ENCODE data around the gene BCAP29. TPM values are rescaled to one million over a fixed set of nuclear protein-coding genes. Genes with fewer than 3 reads are reported as not detected.
A peak's percentile ranks its signal among the peaks of the same experiment; 100 is the strongest.
"Not testable (repeated sequence)": the region's sequence is repeated elsewhere in the genome, so short reads cannot be mapped to it uniquely, and the experiment has no call there.

BCAP29 gene
- 114 TPM for total RNA-seq
- long read RNA-seq, full-length matches to known transcripts, result 168 of 192 reads
- long read RNA-seq, partial matches to known transcripts, result 8 of 192 reads
- long read RNA-seq, other reads (novel, unspliced or antisense), result 16 of 192 reads

DNA sequence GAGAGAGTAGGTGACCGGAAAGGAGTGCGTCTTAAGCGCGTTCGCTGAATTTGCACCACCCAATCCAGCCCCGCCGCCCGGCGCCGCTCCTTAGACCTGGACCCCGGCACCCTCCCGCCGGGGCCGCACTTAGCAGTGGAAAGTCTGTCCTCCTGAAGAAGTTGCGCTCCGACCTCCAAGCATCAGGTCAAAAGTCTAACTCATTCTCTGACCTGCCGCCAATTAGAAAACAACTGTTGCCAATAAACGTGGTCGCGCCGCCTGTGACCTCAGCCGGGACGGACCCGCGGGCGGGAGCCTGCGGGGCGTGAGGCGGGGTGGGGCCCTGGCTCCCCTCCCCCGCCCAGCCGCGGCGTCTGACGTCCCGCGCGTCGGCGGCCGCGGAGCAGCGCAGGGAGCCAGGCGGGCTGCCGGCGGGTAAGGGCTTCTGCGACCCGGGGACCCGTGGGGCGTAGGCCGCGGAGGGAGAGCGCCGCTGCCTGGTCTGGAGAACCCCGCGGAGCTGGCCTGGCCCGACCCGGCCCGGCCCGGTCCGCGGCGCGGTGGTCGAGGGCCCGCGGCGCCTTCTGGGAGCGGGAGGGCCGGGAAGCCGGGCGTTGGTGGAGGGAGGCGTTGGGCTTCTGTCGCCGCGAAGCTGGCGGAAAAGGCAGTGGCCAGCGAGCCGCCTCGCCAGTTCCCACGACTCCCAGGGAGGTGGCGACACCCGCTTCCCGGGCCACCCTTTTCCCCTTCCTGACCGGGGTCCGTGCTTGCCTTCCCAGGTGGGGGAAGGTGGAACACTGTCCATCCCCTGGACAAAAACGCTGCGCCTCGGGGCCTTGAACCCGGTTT, at the start of gene BCAP29:
Gene BCAP29 (plus strand): TSS at position 362 of the 831 bp plus-strand sequence. CDS start 527 bp downstream, outside the sequence.
- DNase-seq (peak; percentile 89), ATAC-seq (peak; percentile 97)
- intact Hi-C loops (cut with micrococcal nuclease), result no loop called here

- intact Hi-C loops (cut with micrococcal nuclease), result no loop called here
- no peak for DNase-seq
- ATAC-seq, result no peak
Measured at GRCh38 chr7:107530751-107531150, 49.3 kb upstream of the BCAP29 start.

- ATAC-seq (no peak), DNase-seq (no peak)
- intact Hi-C loops (cut with micrococcal nuclease), result no loop called here
Measured at GRCh38 chr7:107534139-107534538, 45.9 kb upstream of the BCAP29 start.

DNA sequence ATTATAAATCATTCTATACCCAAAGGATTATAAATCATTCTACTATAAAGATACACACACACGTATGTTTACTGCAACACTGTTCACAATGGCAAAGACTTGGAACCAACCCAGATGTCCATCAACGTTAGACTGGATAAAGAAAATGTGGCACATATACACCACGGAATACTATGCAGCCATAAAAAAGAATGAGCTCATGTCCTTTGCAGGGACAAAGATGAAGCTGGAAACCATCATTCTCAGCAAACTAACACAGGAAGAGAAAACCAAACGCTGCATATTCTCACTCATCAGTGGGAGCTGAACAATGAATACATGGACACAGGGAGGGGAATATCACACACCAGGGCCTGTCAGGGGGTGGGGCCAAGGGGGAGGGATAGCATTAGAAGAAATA, 42.8 kb upstream of the BCAP29 start:
- ATAC-seq; intact Hi-C loops (cut with micrococcal nuclease); DNase-seq: not testable (repeated sequence)

- DNase-seq (no peak), ATAC-seq (no peak)
- intact Hi-C loops (cut with micrococcal nuclease), result no loop called here
Measured at GRCh38 chr7:107538001-107538400, 42.0 kb upstream of the BCAP29 start.

GRCh38 chr7:107543338-107543993, 36.6 kb upstream of the BCAP29 start:
- ATAC-seq (no peak), DNase-seq (no peak)
- intact Hi-C loops (cut with micrococcal nuclease), result no loop called here

DNA sequence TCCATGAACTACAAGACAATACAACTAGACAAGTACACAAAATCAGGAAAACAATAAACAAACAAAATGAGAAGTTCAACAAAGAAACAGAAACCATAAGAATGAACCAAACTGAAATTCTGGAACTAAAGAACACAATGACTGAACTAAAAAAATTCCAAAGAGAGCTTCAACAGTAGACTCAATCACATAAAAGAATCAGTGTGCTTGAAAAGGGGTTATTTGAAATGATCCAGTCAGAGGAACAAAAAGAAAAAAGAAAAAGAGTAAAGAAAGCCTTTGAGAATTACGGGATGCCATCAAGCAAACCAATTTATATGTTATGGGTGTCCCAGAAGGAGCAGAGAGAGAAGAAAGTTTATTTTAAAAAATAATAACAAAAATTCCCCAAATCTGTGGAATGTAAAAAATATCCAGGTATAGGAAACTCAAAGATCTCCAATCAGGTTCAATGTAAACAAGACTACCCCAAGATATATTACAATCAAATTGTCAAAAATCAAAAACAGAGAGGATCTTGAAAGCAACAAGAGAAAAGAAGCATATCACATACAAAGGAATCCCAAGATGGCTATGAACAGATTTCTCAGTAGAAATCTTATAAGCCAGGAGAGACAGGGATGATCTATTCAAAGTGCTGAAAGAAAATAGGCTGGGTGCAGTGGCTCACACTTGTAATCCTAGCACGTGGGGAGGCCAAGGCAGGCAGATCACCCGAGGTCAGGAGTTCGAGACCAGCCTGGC, 35.0 kb upstream of the BCAP29 start:
- intact Hi-C loops (cut with micrococcal nuclease), result no loop called here
- ATAC-seq, result no peak
- DNase-seq, result no peak

GRCh38 chr7:107551936-107552335, 28.1 kb upstream of the BCAP29 start:
- ATAC-seq (no peak), DNase-seq (no peak)
- intact Hi-C loops (cut with micrococcal nuclease), result no loop called here

DNA sequence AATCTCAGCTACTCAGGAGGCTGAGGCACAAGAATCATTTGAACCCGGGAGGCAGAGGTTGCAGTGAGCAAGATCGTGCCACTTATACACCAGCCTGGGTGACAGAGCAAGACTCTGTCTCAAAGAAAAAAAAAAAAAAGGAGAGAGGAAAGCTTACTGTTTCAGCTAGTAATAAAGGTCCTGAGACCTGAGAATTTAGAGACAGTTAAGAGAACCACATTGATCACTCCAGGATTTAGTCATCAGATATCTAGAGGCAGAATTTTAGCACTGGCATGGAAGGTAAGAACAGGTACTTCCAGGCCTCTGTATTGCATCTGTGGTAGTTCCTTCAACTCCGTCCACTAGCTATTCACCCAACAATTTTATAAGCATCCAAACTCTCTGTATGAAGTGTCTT, 24.2 kb upstream of the BCAP29 start:
- intact Hi-C loops (cut with micrococcal nuclease), result no loop called here
- ATAC-seq, result no peak
- DNase-seq, result no peak

DNA sequence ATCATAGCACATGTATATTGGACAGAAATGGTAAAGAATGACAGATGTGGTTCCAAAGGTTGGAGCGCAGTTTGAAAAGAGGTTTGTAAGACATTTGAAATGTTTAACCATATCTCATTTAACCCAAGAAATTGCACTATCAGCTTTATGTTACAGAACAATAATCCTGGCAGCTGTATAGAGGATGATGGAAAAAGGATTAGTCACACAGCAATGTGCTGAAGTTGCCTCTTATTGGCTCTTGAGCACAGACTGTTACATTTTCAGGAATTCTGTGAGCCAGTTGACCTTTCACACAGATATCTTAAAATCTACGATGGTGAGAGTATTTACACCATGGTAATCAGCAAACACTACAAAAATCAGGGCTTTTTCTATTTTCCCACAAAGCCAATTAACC, 20.2 kb upstream of the BCAP29 start:
- intact Hi-C loops (cut with micrococcal nuclease), result no loop called here
- DNase-seq (no peak), ATAC-seq (no peak)

- no peak for ATAC-seq
- no peak for DNase-seq
- intact Hi-C loops (cut with micrococcal nuclease), result no loop called here
Measured at GRCh38 chr7:107560898-107561516, 19.0 kb upstream of the BCAP29 start.

GRCh38 chr7:107563081-107563774, 16.8 kb upstream of the BCAP29 start:
- intact Hi-C loops (cut with micrococcal nuclease), result no loop called here
- DNase-seq (no peak), ATAC-seq (peak; percentile 75)

- intact Hi-C loops (cut with micrococcal nuclease), result no loop called here
- DNase-seq, result peak; percentile 90
- ATAC-seq, result peak; percentile 97
Measured at GRCh38 chr7:107563775-107564552, 16.1 kb upstream of the BCAP29 start, which contains the start of the genes COG5 and DUS4L. Gene COG5 (minus strand): TSS chr7:107563920. CDS start chr7:107563896, 24 bp downstream. Gene DUS4L (plus strand): TSS chr7:107563971. CDS start chr7:107567071, 3,100 bp downstream.

DNA sequence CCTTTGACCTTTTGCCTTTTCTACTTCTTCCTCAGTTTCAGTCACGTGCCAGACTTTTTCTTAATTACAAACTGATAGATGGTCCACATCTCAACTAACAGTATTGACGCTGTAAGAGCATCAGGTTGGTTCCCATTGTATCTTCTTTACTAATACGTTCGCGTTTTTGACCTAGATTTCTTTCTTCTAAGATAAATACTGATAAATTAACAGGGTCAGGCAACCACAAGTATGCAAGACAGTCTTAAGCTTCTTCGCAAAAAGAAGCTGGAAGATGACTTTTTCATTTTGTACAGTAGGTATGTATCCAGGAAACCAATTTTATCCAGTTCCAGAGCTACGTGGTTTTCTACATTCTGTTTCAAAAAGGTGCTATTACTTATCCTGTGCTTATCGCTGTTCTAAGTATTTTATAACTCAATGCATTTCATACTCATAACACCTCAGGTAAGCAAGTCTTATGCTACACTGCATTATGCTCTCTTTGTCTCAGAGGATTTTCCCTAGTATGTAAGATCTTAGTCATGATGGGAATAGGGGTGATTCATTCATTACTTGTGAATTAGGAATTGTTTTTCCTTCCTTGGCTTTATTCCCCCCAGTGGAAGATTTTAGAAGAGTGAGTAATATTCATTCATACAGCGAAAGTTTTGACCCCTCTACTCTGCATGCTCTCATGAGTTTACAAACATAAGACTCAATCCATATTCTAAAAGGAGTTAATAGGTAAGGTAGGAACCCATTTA, 15.3 kb upstream of the BCAP29 start:
- intact Hi-C loops (cut with micrococcal nuclease), result no loop called here
- no peak for ATAC-seq
- no peak for DNase-seq

DNA sequence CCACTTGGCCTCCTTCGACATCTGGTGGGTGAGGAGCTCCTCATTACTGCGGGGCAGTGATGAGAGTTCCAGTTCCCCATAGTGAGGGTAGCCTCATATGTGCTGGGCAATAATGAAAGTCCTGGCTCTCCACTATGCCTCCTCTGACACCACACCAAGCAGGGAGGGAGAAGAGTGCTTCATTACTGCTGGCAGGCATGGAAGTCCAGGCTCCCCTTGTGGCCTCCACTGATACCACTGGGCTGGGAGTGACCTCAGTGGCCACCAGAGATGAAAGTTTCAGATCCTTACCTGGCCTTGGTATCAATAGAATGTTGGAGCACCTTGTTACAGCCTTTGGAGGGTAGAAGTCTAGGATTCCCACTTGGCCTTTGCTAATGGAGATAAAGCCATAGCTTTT, 9.7 kb upstream of the BCAP29 start:
- DNase-seq (no peak), ATAC-seq (no peak)
- intact Hi-C loops (cut with micrococcal nuclease), result no loop called here

GRCh38 chr7:107573537-107573936, 6.5 kb upstream of the BCAP29 start:
- ATAC-seq (no peak), DNase-seq (no peak)
- intact Hi-C loops (cut with micrococcal nuclease), result no loop called here

DNA sequence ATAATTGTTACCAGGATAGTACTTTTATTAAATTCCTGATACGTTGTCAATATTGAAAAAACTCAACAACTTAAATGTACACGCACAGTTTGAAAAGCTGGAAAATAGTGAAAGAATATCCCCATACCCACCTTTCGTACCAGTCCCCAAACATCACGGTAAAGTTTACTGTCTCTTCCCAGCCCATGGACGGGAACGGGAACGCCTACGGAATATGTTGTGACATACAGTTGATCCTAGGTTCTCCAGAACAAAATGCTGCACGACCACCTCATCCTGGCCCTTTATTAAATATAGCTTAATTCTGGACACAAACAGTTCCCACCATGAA, 527 bp upstream of the BCAP29 start:
- intact Hi-C loops (cut with micrococcal nuclease), result no loop called here
- ATAC-seq (peak; percentile 31), DNase-seq (no peak)

Data from left ventricle myocardium superior (tissue), 1 donor.